OCI-LY1 (cell line): ENCODE results near the gene VSIG4.
"Not testable (repeated sequence)": the region's sequence is repeated elsewhere in the genome, so short reads cannot be mapped to it uniquely, and the experiment has no call there.

ENCODE experiments used
- H2AFZ ChIP-seq: fragments of 200-600 bp; sonication (generic), shearing (Covaris generic); 2 replicates; pipeline ENCODE4 v1.6.0; 2014; ENCODE audit warnings: antibody characterized with exemption, mild to moderate bottlenecking, low read length
- H3F3A ChIP-seq: fragments of 200-600 bp; sonication (generic), shearing (Covaris generic); 2 replicates; pipeline ENCODE4 v1.6.0; 2014; ENCODE audit warnings: mild to moderate bottlenecking, antibody characterized with exemption, low read length, moderate library complexity; ENCODE audit not compliant: insufficient read depth
- H3K27ac ChIP-seq: fragments of 200-600 bp; sonication (generic); 2 replicates; pipeline ENCODE4 v1.5.1; 2014; ENCODE audit warnings: low read length, mixed run types, mild to moderate bottlenecking, low read depth; ENCODE audit not compliant: poor library complexity, severe bottlenecking
- H3K27me3 ChIP-seq: fragments of 200-600 bp; sonication (generic); 2 replicates; pipeline ENCODE4 v1.6.0; 2014; ENCODE audit warnings: antibody characterized with exemption, mild to moderate bottlenecking, low read length, moderate library complexity; ENCODE audit not compliant: insufficient read depth
- H3K36me3 ChIP-seq: fragments of 200-600 bp; sonication (generic); 2 replicates; pipeline ENCODE4 v1.6.1; 2014; ENCODE audit warnings: mild to moderate bottlenecking, antibody characterized with exemption, low read length, moderate library complexity, mixed read lengths; ENCODE audit not compliant: insufficient read depth
- H3K4me1 ChIP-seq: fragments of 200-600 bp; sonication (generic); 2 replicates; pipeline ENCODE4 v1.5.1; 2014; ENCODE audit warnings: mild to moderate bottlenecking, low read length, moderate library complexity; ENCODE audit not compliant: insufficient read depth, severe bottlenecking
- H3K4me2 ChIP-seq: fragments of 200-600 bp; sonication (generic), shearing (Covaris generic); 2 replicates; pipeline ENCODE4 v1.6.1; 2014; ENCODE audit warnings: low read length
- H3K4me3 ChIP-seq: fragments of 200-600 bp; sonication (generic); 2 replicates; pipeline ENCODE4 v1.5.1; 2014; ENCODE audit warnings: low read length, low read depth, mild to moderate bottlenecking, mixed read lengths; ENCODE audit not compliant: poor library complexity, severe bottlenecking
- H3K79me2 ChIP-seq: fragments of 200-600 bp; shearing (Covaris generic); 2 replicates; pipeline ENCODE4 v1.6.1; 2016; ENCODE audit warnings: mixed run types, low read length, mixed read lengths; ENCODE audit not compliant: insufficient read depth
- H3K9ac ChIP-seq: fragments of 200-600 bp; sonication (generic), shearing (Covaris generic); 2 replicates; pipeline ENCODE4 v1.6.1; 2014; ENCODE audit warnings: mild to moderate bottlenecking, low read length, mixed read lengths
- H3K9me2 ChIP-seq: fragments of 200-600 bp; sonication (generic), shearing (Covaris generic); 2 replicates; pipeline ENCODE4 v1.6.1; 2014; ENCODE audit warnings: low read depth, mild to moderate bottlenecking, low read length, mixed read lengths
- H3K9me3 ChIP-seq: fragments of 200-600 bp; shearing (Covaris generic); 2 replicates; pipeline ENCODE4 v1.6.1; 2014; ENCODE audit warnings: low read length, mixed read lengths
- H4K20me1 ChIP-seq: fragments of 200-600 bp; sonication (generic), shearing (Covaris generic); 2 replicates; pipeline ENCODE4 v1.6.0; 2016; ENCODE audit warnings: mild to moderate bottlenecking, low read length; ENCODE audit not compliant: insufficient read depth
- CTCF ChIP-seq: fragments of 200-600 bp; sonication (generic), shearing (Covaris generic); IDR thresholded peaks from 2 replicates; pipeline ENCODE4 v1.5.1; 2017; ENCODE audit warnings: mild to moderate bottlenecking, antibody characterized with exemption, low read length, moderate library complexity, mixed read lengths
- EZH2 ChIP-seq: fragments of 200-600 bp; sonication (generic), shearing (Covaris generic); IDR thresholded peaks from 2 replicates; pipeline ENCODE4 v1.8.0; 2017; ENCODE audit warnings: borderline replicate concordance, mixed run types, mild to moderate bottlenecking, antibody characterized with exemption, low read length, moderate library complexity, mixed read lengths

Gene VSIG4

GRCh38 chrX:65985922-65986588, 53.8 kb downstream of the VSIG4 start:
- H3K9ac ChIP-seq: no peak overlapping the region
- no peaks in the 10 kb centered on the region for H3K27me3 ChIP-seq
- TF ChIP-seq EZH2: no peak
- peak; percentile 46 for TF ChIP-seq CTCF
- H3K4me2 ChIP-seq: no peak overlapping the region
- H4K20me1 ChIP-seq: no peaks in the 10 kb centered on the region
- no peaks in the 10 kb centered on the region for H3F3A ChIP-seq
- H3K79me2 ChIP-seq: no peaks in the 10 kb centered on the region
- no peaks in the 10 kb centered on the region for H3K36me3 ChIP-seq
- no peaks in the 10 kb centered on the region for H3K4me1 ChIP-seq
- no peaks in the 10 kb centered on the region for H3K9me2 ChIP-seq
- no peak overlapping the region for H3K27ac ChIP-seq
- no peaks in the 10 kb centered on the region for H3K9me3 ChIP-seq
- H3K4me3 ChIP-seq: no peak overlapping the region
- H2AFZ ChIP-seq: no peak overlapping the region

- Histone ChIP-seq H3K9me3 (no peaks in the 10 kb centered on the region), H3F3A (no peaks in the 10 kb centered on the region), H3K9ac (no peak overlapping the region), H3K9me2 (no peaks in the 10 kb centered on the region), H3K4me3 (no peak overlapping the region), H4K20me1 (no peaks in the 10 kb centered on the region), H3K27ac (no peak overlapping the region), H3K79me2 (no peaks in the 10 kb centered on the region), H3K4me2 (no peak overlapping the region), H3K4me1 (no peaks in the 10 kb centered on the region), H3K27me3 (no peaks in the 10 kb centered on the region), H2AFZ (no peak overlapping the region), H3K36me3 (no peaks in the 10 kb centered on the region)
- TF ChIP-seq EZH2 (no peak), CTCF (no peak)
Measured at GRCh38 chrX:65985211-65985610, 54.7 kb downstream of the VSIG4 start.

GRCh38 chrX:65977161-65977560, 62.7 kb downstream of the VSIG4 start:
- not testable (repeated sequence) for H4K20me1 ChIP-seq, H2AFZ ChIP-seq, H3K4me1 ChIP-seq, H3K27ac ChIP-seq, H3K79me2 ChIP-seq, H3K4me3 ChIP-seq, H3K9ac ChIP-seq, H3F3A ChIP-seq, H3K9me2 ChIP-seq, H3K36me3 ChIP-seq, H3K27me3 ChIP-seq, H3K4me2 ChIP-seq, H3K9me3 ChIP-seq

GRCh38 chrX:65976161-65976560, 63.7 kb downstream of the VSIG4 start:
- Histone ChIP-seq H3F3A (no peaks in the 10 kb centered on the region), H3K9ac (no peak overlapping the region), H3K4me3 (no peak overlapping the region), H3K27me3 (no peaks in the 10 kb centered on the region), H3K36me3 (no peaks in the 10 kb centered on the region), H3K9me2 (no peaks in the 10 kb centered on the region), H3K4me2 (no peak overlapping the region), H3K9me3 (no peaks in the 10 kb centered on the region), H3K79me2 (no peaks in the 10 kb centered on the region), H2AFZ (no peak overlapping the region), H3K27ac (no peak overlapping the region), H3K4me1 (no peaks in the 10 kb centered on the region), H4K20me1 (no peaks in the 10 kb centered on the region)
- TF ChIP-seq EZH2 (no peak), CTCF (no peak)

- H3K9ac ChIP-seq, H3K4me2 ChIP-seq, H3K4me3 ChIP-seq, H4K20me1 ChIP-seq, H2AFZ ChIP-seq, H3K9me3 ChIP-seq, H3K27me3 ChIP-seq, H3K36me3 ChIP-seq, H3K27ac ChIP-seq, H3K9me2 ChIP-seq, H3K4me1 ChIP-seq, H3F3A ChIP-seq, H3K79me2 ChIP-seq: not testable (repeated sequence)
Measured at GRCh38 chrX:65975161-65975751, 64.6 kb downstream of the VSIG4 start.
